GM12878 (cell line): ENCODE measurements around the gene NAALAD2. TPM values are rescaled to one million over a fixed set of nuclear protein-coding genes. Genes with fewer than 3 reads are reported as not detected.

Experiments
- ATAC-seq: fragments of 200-7000 bp; cut with Tn5 transposase; 3 replicates; pipeline ENCODE4 v1.9.1; 2020; ENCODE audit warnings: mild to moderate bottlenecking, moderate library complexity
- BruUV-seq: library from RNA; stranded (reverse); fragments of 400-500 nt; replicated peaks from 2 replicates; lab custom pipeline; 2021; lab: Mats Ljungman, UMichigan
- CTCF ChIA-PET: fragments of 300-600 bp; sonication (Branson Sonifier 250); formaldehyde crosslinking; extraction: SDS; loops from one replicate; lab custom pipeline; 2021; ENCODE audit warnings: inconsistent platforms; lab: Yijun Ruan, JAX
- POLR2A ChIA-PET: fragments of 350-600 bp; formaldehyde crosslinking; extraction: SDS; loops from one replicate; lab custom pipeline; 2021; ENCODE audit warnings: inconsistent platforms; lab: Charles Lee
- RAD21 ChIA-PET: fragments of 300-600 bp; sonication (Branson Sonifier 250); formaldehyde crosslinking; loops from one replicate; lab custom pipeline; 2023; ENCODE audit warnings: antibody characterized with exemption; ENCODE audit not compliant: unreplicated experiment; lab: Charles Lee
- SMC1A ChIA-PET: fragments of 300-600 bp; sonication (Branson Sonifier 250); formaldehyde crosslinking; loops from one replicate; lab custom pipeline; 2023; ENCODE audit not compliant: unreplicated experiment, uncharacterized antibody; lab: Charles Lee
- DNase-seq: peaks from one replicate; pipeline ENCODE4 v3.0.0-alpha.2; 2011; ENCODE audit warnings: low read depth, low spot score
- FAIRE-seq: peaks from 3 replicates; lab custom pipeline; 2011; peaks lifted over from hg19 to GRCh38; lab: Jason Lieb, UNC
- H2AFZ ChIP-seq: 2 replicates; pipeline ENCODE4 v1.6.0; 2011; ENCODE audit warnings: low read depth, low read length, control low read depth; ENCODE audit not compliant: control insufficient read depth
- H3K27ac ChIP-seq: 2 replicates; pipeline ENCODE4 v1.5.1; 2011; ENCODE audit warnings: control low read depth; ENCODE audit not compliant: control insufficient read depth, insufficient read depth
- H3K27me3 ChIP-seq, 2 experiments: replicated peaks in 1 of 2; 2 replicates each; pipeline versions ENCODE4 v1.6.0 to v1.6.1; 2011; ENCODE audit warnings: low read length in 1 of 2; ENCODE audit not compliant: control insufficient read depth in 2 of 2, insufficient read depth in 2 of 2
- H3K36me3 ChIP-seq, 2 experiments: 2 replicates each; pipeline ENCODE4 v1.5.1; 2011; ENCODE audit warnings: low read length in 1 of 2; ENCODE audit not compliant: control insufficient read depth in 2 of 2, insufficient read depth in 2 of 2
- H3K4me1 ChIP-seq: 2 replicates; pipeline ENCODE4 v1.6.1; 2011; ENCODE audit warnings: mild to moderate bottlenecking, low read length, moderate library complexity, mixed read lengths; ENCODE audit not compliant: control insufficient read depth, insufficient read depth
- H3K4me2 ChIP-seq: 2 replicates; pipeline ENCODE4 v1.6.0; 2011; ENCODE audit warnings: control low read depth; ENCODE audit not compliant: control insufficient read depth, insufficient read depth
- H3K4me3 ChIP-seq: fragments of 200-600 bp; sonication (generic); 2 replicates; pipeline ENCODE4 v1.5.1; 2016
- H3K79me2 ChIP-seq: 2 replicates; pipeline ENCODE4 v1.6.0; 2011; ENCODE audit warnings: low read length; ENCODE audit not compliant: control insufficient read depth, insufficient read depth
- H3K9ac ChIP-seq: 2 replicates; pipeline ENCODE4 v1.8.0; 2011; ENCODE audit warnings: low read length, control low read depth, mixed read lengths; ENCODE audit not compliant: control insufficient read depth, insufficient read depth
- H3K9me3 ChIP-seq: replicated peaks from 3 replicates; pipeline ENCODE4 v1.5.1; 2011; ENCODE audit warnings: mild to moderate bottlenecking, low read length; ENCODE audit not compliant: control insufficient read depth, insufficient read depth
- H4K20me1 ChIP-seq: 2 replicates; pipeline ENCODE4 v1.6.0; 2011; ENCODE audit not compliant: control insufficient read depth, insufficient read depth
- ASH2L ChIP-seq: fragments of 300-600, 200-600 bp; sonication (generic); IDR thresholded peaks from 2 replicates; pipeline ENCODE4 v1.6.1; 2017; ENCODE audit warnings: low read depth, mild to moderate bottlenecking, borderline replicate concordance
- CBX3 ChIP-seq: fragments of 200-600 bp; sonication (generic); IDR thresholded peaks from 2 replicates; pipeline ENCODE4 v1.6.1; 2016; ENCODE audit warnings: low read depth, borderline replicate concordance
- CHD4 ChIP-seq: fragments of 200-600 bp; sonication (generic); IDR thresholded peaks from 2 replicates; pipeline ENCODE4 v1.6.1; 2016; ENCODE audit warnings: mild to moderate bottlenecking
- FOXM1 ChIP-seq: IDR thresholded peaks from 2 replicates; pipeline ENCODE4 v1.6.1; 2012; ENCODE audit warnings: low read depth, mild to moderate bottlenecking, inconsistent platforms, low read length, moderate library complexity
- IKZF1 ChIP-seq: fragments of 450-650 bp; conservative IDR thresholded peaks from 2 replicates; pipeline ENCODE4 v1.6.1; 2017; ENCODE audit warnings: antibody characterized with exemption, mild to moderate bottlenecking
- MYB ChIP-seq: fragments of 150-350 bp; IDR thresholded peaks from 2 replicates; pipeline ENCODE4 v1.6.1; 2014; ENCODE audit warnings: mild to moderate bottlenecking, low read depth, low read length, borderline replicate concordance
- NFIC ChIP-seq: IDR thresholded peaks from 2 replicates; pipeline ENCODE4 v1.6.1; 2012; ENCODE audit warnings: low read depth, mild to moderate bottlenecking, inconsistent platforms, low read length, moderate library complexity
- NR2C1 ChIP-seq: fragments of 450-650 bp; IDR thresholded peaks from 2 replicates; pipeline ENCODE4 v1.6.1; 2017; ENCODE audit warnings: antibody characterized with exemption, mild to moderate bottlenecking, moderate library complexity
- NRF1 ChIP-seq: conservative IDR thresholded peaks from 2 replicates; pipeline ENCODE4 v1.6.1; 2011; ENCODE audit warnings: mild to moderate bottlenecking, low read depth, low read length, improper control_type of control experiment
- WGBS: methylation state at CpG from one replicate; pipeline ENCODE4 v1.1.6; 2016; ENCODE audit warnings: low lambda C conversion rate; ENCODE audit not compliant: insufficient replicate concordance, insufficient coverage; ENCODE audit errors: missing lambda C conversion rate; 5-methylcytosine and 5-hydroxymethylcytosine counted together
- in situ Hi-C: fragments of 300-500 bp; cut with MboI; formaldehyde crosslinking; loops from 9 replicates; pipeline ENCODE4 v1.14.3; 2018; ENCODE audit warnings: mixed read lengths
- intact Hi-C: fragments of 100-400 bp; cut with micrococcal nuclease; formaldehyde crosslinking; loops from one replicate; pipeline ENCODE4 v1.14.2; 2022; ENCODE audit not compliant: unreplicated experiment
- polyA plus RNA-seq, 11 experiments: library from polyadenylated mRNA; depleted of rRNA in 4 of 11; unstranded in 6 of 11; stranded (reverse) in 5 of 11; fragments of >200 nt; fragmentation: Nextera tagmentation in 4 of 11; fragmentation: Illumina TruSeq in 1 of 11; extraction: Ambion mirVana in 4 of 11; extraction: Trizol in 1 of 11; gene quantifications; 1 replicate in 1 of 11; 2 replicates in 10 of 11; pipeline versions ENCODE4 v1.2.1 to v1.2.3, GENCODE V29; 2011 to 2016; ENCODE audit warnings: inconsistent platforms in 2 of 11, missing spikeins in 2 of 11, low read depth in 1 of 11
- total RNA-seq, 4 experiments: library from RNA; depleted of rRNA in 3 of 4; stranded (reverse); fragments of >200 nt in 3 of 4; fragmentation: Illumina TruSeq in 1 of 4; extraction: Trizol in 1 of 4; gene quantifications; 2 replicates each; pipeline versions ENCODE4 v1.2.1 to v1.2.3, GENCODE V29; 2013 to 2021
- TF ChIP-seq, protein P1 (sequence below): fragments of 450-650 bp; IDR thresholded peaks from 2 replicates; pipeline ENCODE4 v1.6.1; 2017; ENCODE audit warnings: mild to moderate bottlenecking
- TF ChIP-seq, protein P2 (sequence below): fragments of 150-350 bp; IDR thresholded peaks from 2 replicates; pipeline ENCODE4 v1.6.1; 2016; ENCODE audit warnings: low read depth, low read length
- TF ChIP-seq, protein P3 (sequence below): fragments of 450-650 bp; IDR thresholded peaks from 2 replicates; pipeline ENCODE4 v1.6.1; 2017; ENCODE audit warnings: mild to moderate bottlenecking, low read depth, inconsistent platforms; ENCODE audit not compliant: poor library complexity, severe bottlenecking
- TF ChIP-seq, protein P4 (sequence below): fragments of 450-650 bp; IDR thresholded peaks from 2 replicates; pipeline ENCODE4 v1.6.1; 2018; ENCODE audit warnings: mild to moderate bottlenecking, low read depth, moderate library complexity; ENCODE audit not compliant: partially characterized antibody

The NAALAD2 gene
- total and polyA plus RNA-seq, 10 of the 15 experiments (the other 5 are each of a cell fraction or from before 2014, with no cell fraction given) = 0.05 to 0.24 (median 0.11) TPM; not detected in 5

DNA sequence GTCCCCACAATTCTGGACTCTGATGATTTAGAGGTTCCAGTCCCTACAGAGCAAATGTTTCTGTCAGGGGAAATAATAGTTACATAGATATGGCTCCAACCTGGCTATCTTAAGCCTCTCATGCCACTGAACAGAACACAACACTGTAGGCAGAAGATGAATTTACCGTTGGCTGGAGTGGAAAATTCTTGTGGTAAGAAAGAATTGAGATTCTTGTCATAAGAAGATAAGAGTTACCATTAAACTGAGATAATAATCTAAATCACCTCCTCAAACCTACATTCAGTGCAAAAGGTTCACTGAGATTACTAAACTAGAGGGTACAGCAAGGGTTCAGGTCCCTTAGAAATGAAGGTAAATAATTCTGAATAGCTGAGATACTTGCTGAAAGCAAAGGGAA, 10.1 kb upstream of the NAALAD2 start:
- WGBS = 0% methylated on average over 1 of the region's 1 CpG
- SMC1A ChIA-PET = interaction anchor here (0.7 kb wide), 1 partner anchor 81 kb away, joined by 3 read pairs; no protein-coding TSS in a partner anchor
- BruUV-seq = no TSS peak
- CTCF ChIA-PET = interaction anchor here (0.7 kb wide), 1 partner anchor 9 kb away, joined by 3 read pairs; no protein-coding TSS in a partner anchor
- no peak for DNase-seq
- POLR2A ChIA-PET = no interaction called here
- H3K9ac ChIP-seq = no peak overlapping the region
- no peaks in the 10 kb centered on the region for H3K79me2 ChIP-seq
- no peak for FAIRE-seq
- no peak for ATAC-seq
- H2AFZ ChIP-seq = no peak overlapping the region
- no peak overlapping the region for H3K4me2 ChIP-seq
- no peak overlapping the region for H3K4me3 ChIP-seq
- RAD21 ChIA-PET = no interaction called here
- no peaks in the 10 kb centered on the region for H3K9me3 ChIP-seq
- H3K27ac ChIP-seq = no peak overlapping the region
- intact Hi-C loops = no loop called here
- in situ Hi-C loops = loop anchor here (25.0 kb wide), 2 partner anchors 462 to 1037 kb away; no protein-coding TSS in a partner anchor
- H4K20me1 ChIP-seq = no peaks in the 10 kb centered on the region
- no peaks in the 10 kb centered on the region for H3K27me3 ChIP-seq
- TF ChIP-seq CBX3 = no peak
- TF ChIP-seq NFIC = no peak
- TF ChIP-seq, protein P1, sequence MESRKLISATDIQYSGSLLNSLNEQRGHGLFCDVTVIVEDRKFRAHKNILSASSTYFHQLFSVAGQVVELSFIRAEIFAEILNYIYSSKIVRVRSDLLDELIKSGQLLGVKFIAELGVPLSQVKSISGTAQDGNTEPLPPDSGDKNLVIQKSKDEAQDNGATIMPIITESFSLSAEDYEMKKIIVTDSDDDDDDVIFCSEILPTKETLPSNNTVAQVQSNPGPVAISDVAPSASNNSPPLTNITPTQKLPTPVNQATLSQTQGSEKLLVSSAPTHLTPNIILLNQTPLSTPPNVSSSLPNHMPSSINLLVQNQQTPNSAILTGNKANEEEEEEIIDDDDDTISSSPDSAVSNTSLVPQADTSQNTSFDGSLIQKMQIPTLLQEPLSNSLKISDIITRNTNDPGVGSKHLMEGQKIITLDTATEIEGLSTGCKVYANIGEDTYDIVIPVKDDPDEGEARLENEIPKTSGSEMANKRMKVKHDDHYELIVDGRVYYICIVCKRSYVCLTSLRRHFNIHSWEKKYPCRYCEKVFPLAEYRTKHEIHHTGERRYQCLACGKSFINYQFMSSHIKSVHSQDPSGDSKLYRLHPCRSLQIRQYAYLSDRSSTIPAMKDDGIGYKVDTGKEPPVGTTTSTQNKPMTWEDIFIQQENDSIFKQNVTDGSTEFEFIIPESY = no peak
- TF ChIP-seq NR2C1 = no peak
- no peak for TF ChIP-seq ASH2L
- TF ChIP-seq, protein P2, sequence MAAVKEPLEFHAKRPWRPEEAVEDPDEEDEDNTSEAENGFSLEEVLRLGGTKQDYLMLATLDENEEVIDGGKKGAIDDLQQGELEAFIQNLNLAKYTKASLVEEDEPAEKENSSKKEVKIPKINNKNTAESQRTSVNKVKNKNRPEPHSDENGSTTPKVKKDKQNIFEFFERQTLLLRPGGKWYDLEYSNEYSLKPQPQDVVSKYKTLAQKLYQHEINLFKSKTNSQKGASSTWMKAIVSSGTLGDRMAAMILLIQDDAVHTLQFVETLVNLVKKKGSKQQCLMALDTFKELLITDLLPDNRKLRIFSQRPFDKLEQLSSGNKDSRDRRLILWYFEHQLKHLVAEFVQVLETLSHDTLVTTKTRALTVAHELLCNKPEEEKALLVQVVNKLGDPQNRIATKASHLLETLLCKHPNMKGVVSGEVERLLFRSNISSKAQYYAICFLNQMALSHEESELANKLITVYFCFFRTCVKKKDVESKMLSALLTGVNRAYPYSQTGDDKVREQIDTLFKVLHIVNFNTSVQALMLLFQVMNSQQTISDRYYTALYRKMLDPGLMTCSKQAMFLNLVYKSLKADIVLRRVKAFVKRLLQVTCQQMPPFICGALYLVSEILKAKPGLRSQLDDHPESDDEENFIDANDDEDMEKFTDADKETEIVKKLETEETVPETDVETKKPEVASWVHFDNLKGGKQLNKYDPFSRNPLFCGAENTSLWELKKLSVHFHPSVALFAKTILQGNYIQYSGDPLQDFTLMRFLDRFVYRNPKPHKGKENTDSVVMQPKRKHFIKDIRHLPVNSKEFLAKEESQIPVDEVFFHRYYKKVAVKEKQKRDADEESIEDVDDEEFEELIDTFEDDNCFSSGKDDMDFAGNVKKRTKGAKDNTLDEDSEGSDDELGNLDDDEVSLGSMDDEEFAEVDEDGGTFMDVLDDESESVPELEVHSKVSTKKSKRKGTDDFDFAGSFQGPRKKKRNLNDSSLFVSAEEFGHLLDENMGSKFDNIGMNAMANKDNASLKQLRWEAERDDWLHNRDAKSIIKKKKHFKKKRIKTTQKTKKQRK = no peak
- TF ChIP-seq, protein P3, sequence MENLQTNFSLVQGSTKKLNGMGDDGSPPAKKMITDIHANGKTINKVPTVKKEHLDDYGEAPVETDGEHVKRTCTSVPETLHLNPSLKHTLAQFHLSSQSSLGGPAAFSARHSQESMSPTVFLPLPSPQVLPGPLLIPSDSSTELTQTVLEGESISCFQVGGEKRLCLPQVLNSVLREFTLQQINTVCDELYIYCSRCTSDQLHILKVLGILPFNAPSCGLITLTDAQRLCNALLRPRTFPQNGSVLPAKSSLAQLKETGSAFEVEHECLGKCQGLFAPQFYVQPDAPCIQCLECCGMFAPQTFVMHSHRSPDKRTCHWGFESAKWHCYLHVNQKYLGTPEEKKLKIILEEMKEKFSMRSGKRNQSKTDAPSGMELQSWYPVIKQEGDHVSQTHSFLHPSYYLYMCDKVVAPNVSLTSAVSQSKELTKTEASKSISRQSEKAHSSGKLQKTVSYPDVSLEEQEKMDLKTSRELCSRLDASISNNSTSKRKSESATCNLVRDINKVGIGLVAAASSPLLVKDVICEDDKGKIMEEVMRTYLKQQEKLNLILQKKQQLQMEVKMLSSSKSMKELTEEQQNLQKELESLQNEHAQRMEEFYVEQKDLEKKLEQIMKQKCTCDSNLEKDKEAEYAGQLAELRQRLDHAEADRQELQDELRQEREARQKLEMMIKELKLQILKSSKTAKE = no peak
- no peak for TF ChIP-seq CHD4
- no peak for TF ChIP-seq FOXM1
- no peak for TF ChIP-seq NRF1
- TF ChIP-seq IKZF1 = no peak
- TF ChIP-seq, protein P4, sequence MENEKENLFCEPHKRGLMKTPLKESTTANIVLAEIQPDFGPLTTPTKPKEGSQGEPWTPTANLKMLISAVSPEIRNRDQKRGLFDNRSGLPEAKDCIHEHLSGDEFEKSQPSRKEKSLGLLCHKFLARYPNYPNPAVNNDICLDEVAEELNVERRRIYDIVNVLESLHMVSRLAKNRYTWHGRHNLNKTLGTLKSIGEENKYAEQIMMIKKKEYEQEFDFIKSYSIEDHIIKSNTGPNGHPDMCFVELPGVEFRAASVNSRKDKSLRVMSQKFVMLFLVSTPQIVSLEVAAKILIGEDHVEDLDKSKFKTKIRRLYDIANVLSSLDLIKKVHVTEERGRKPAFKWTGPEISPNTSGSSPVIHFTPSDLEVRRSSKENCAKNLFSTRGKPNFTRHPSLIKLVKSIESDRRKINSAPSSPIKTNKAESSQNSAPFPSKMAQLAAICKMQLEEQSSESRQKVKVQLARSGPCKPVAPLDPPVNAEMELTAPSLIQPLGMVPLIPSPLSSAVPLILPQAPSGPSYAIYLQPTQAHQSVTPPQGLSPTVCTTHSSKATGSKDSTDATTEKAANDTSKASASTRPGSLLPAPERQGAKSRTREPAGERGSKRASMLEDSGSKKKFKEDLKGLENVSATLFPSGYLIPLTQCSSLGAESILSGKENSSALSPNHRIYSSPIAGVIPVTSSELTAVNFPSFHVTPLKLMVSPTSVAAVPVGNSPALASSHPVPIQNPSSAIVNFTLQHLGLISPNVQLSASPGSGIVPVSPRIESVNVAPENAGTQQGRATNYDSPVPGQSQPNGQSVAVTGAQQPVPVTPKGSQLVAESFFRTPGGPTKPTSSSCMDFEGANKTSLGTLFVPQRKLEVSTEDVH = no peak
- TF ChIP-seq MYB = no peak
- no peaks in the 10 kb centered on the region for H3K36me3 ChIP-seq
- no peaks in the 10 kb centered on the region for H3K4me1 ChIP-seq
